Stimulated activated CD4-positive, alpha-beta T cell treated with anti-CD3 and anti-CD28 coated beads, TNF-alpha, amount 100 ng/mL, for 24 hours (primary cell): ENCODE measurements around the gene CAPN1.
"Not testable (repeated sequence)": the region's sequence is repeated elsewhere in the genome, so short reads cannot be mapped to it uniquely, and the experiment has no call there.

Source experiments
- DNase-seq, 3 experiments: peaks; one replicate each; pipeline ENCODE4 v3.0.0-alpha.2; 2020; ENCODE audit warnings: low read depth in 3 of 3

Gene CAPN1

GRCh38 chr11:65181569-65182257, at the start of gene CAPN1:
Gene CAPN1 (plus strand): TSS chr11:65181928. CDS start chr11:65182702, 774 bp downstream.
- peak; percentile 58 to 83 (median 66) for DNase-seq

DNA sequence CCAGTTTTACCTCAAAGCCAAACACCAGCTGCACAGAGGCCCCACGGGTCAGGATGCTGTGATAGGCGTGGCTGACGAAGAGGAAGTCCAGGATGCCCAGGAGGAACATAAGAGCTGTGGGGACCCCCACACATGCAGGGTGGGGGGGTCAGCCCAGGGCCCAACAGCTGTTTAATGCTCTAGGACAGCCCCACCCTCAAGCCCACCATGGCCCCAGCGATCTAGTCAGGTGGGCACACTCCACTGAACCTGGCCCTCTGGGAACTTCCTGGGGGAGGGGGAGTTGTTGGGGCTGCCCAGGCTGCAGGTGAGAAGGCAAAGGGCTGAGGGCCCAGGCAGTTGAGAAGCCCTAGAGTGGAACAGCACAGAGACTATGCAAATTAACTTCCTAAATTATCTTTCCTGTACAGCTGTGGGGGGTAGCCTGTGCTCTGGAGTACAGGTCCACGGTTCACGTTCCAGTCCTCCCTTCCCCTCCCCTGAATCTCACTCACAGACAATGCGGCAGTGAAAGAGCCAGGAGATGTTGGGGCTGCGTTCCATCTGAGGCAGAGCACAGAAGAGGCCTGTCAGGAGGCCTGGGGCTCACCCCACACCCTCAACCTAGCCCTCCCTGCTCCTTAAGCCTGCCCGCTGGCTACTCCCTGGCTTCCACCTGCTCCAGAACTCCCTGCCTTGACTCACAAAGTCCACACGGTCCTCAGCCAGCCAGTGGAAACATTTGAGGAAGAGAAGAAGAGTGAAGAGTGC, 49.3 kb upstream of the CAPN1 start:
- no peak for DNase-seq

- peak in 1 of 3 experiments; percentile 72 for DNase-seq
Measured at GRCh38 chr11:65132988-65133700, 48.6 kb upstream of the CAPN1 start.

GRCh38 chr11:65133724-65134123, 48.0 kb upstream of the CAPN1 start:
- DNase-seq = no peak

- peak; percentile 85 to 91 (median 88) for DNase-seq
Measured at GRCh38 chr11:65134240-65134951, 47.3 kb upstream of the CAPN1 start, which contains the start of gene SYVN1. Gene SYVN1 (minus strand): TSS chr11:65134519. CDS start chr11:65133601, 918 bp downstream.

DNA sequence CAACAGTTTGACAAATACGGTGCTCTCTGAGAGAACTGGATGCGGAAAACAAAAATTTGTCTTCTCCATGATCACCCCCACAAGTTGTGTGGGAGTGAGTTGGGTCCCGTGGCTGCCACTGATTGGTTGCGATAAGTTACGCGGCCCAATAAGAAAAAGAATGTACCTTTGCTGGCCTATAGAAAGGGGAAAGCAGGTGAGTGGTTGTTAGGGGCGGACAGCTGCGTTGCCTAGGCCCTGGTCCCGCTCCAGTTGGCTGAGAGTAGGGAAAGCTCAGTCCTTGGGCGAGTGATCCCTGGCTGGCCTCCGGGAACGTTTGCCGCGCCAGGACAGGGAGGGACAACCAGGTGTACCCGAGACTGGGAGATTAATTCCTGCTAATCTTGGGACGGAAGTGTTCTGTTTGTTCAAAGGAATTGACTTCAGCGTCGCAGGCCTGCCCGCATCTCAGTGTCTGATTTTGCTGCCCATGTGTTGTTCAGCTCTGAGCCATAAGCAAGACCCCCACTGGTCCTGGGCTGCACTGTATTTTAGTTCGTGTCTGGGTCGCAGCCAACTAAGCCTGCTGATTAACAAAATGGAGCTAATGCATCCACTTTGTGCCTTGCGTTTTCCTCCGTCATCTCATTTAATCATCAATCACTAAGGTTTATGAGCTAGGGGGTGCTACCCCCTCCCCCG, 46.6 kb upstream of the CAPN1 start:
- DNase-seq = peak; percentile 62 to 77 (median 76)

DNA sequence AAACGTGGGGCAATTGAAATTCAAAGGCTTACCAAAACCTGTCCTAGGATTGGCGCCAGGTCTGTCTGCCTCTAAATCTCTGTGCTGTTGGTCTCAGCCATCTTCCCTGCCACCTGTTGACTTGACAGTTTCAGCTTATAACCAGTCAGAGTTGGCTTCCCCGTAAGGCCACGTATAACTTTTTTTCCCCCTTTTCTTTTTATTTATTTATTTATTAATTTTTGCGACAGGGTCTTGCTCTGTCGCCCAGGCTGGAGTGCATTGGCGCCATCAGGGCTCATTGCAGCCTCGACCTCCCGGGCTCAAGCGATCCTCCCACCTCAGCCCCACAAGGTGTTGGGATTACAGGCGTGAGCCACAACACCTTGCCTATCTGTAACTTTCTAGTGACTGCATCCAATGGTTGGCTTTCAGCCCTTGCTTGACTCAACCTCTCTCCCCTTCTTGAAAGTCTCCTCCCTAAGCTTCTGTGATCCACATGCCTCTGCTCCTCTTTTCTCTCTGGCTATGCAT, 46.0 kb upstream of the CAPN1 start:
- no peak for DNase-seq

- DNase-seq = no peak
Measured at GRCh38 chr11:65136515-65137096, 45.1 kb upstream of the CAPN1 start.

DNA sequence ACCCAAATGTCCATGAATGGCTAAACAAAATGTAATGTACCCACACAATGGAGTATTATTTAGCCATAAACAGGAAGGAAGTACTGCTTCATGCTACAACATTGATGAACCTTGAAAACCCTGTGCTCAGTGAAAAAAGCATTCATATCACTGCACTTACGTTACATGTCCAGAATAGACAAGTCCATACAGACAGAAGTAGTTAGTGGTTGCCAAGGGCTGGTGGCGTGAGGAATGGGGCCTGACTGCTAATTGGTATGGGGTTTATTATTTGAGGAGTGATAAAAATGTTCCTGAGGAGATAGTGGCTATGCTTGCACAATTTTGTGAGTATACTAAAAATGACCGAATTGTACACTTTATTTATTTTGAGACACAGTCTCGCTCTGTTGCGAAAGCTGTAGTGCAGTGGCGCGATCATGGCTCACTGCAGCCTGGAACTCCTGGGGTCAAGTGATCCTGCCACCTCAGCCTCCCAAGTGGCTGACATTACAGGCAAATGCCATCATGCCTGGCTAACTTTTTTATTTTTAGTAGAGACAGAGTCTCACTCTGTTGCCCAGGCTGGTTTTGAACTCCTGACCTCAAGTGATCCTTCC, 39.7 kb upstream of the CAPN1 start:
- DNase-seq = no peak

- no peak for DNase-seq
Measured at GRCh38 chr11:65147352-65148075, 34.2 kb upstream of the CAPN1 start.

DNA sequence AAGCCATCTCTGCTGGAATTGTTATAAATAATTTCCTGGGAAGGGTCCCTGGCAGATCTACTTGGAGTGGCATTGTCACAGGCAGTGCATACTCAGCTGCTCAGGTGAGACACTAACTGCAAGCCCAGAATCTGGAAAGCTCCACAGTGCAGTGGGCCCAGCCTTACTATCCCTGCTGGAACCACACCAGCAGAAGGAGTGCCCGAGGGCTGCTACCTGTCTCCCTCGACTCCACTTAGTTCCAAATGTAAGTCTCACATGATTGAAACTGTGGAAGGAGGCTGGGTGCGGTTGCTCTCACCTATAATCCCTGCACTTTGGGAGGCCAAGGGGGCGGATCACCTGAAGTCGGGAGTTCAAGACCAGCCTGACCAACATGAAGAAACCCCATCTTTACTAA, 33.1 kb upstream of the CAPN1 start:
- no peak for DNase-seq

DNA sequence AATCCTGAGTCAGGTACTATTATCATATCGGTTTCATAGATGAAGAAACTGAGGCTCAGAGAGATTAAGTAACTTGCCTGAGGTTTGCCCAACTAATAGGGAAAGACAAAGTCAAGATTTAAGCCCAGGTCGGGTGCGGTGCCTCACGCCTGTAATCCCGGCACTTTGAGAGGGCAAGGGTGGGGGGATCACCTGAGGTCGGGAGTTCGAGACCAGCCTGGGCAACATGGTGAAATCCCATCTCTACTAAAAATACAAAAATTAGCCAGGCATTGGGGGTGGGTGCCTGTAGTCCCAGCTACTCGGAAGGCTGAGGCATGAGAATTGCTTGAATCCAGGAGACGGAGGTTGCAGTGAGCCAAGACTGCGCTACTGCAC, 31.6 kb upstream of the CAPN1 start:
- not testable (repeated sequence) for DNase-seq

GRCh38 chr11:65150509-65151299, 31.0 kb upstream of the CAPN1 start:
- no peak for DNase-seq

DNA sequence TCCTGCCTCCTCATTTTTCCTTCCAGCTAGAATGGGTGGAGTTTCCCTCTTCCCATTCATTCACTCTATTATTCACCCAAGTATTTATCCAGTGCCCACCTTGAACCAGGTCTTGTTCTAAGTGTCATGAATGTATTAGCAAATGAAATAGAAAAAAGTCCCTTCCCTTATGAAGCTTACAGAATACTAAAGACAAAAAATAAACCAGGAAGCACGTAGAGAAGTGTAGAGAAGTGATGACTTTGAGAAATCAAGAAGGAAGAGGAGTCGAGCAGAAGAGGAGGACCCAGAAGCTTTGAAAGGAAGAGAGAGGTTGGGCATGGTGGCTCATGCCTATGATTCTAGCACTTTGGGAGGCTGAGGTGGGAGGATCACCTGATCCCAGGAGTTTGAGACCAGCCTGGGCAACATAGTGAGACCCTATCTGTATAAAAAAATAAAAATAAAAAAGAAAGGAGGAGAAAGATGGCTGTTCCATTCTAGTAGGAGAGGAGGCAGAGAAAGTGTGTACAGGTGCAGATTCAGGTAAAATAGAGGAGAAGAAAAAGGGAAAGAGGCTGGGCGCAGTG, 30.3 kb upstream of the CAPN1 start:
- DNase-seq = no peak

DNA sequence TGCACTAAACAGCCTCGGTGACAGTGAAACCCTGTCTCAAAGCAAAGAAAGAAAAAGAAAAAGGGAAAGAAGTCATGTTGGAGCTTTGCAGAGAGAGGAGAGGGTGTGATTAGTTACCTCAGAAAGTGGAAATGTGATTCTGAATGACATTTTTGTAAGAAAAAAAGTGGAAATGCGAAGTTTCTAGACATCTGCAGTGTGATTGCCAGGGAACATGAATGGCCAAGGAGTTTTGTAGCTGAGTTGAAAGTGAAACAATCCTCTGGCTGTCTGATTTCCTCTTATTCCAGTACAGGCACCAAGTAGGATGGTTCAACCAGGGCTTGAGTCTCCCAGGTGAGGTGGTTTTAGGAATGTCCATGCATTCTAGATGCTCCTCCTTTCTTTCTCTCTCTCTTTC, 29.6 kb upstream of the CAPN1 start:
- no peak for DNase-seq

DNA sequence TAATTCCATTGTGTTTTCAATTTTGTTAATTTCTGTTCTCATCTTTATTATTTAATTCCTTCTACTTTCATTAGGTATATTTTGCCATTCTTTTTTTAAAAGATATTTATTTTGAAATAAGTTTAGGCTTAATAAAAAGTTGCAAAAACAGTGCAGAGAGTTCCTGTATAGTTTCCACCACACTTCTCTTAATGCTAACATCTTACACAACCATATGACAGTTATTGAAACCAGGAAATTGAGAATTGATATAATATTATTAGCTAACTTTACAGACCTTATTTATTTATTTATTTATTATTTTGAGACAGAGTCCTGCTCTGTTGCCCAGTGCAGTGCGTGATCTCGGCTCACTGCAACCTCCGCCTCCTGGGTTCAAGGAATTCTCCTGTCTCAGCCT, 25.5 kb upstream of the CAPN1 start:
- no peak for DNase-seq

DNA sequence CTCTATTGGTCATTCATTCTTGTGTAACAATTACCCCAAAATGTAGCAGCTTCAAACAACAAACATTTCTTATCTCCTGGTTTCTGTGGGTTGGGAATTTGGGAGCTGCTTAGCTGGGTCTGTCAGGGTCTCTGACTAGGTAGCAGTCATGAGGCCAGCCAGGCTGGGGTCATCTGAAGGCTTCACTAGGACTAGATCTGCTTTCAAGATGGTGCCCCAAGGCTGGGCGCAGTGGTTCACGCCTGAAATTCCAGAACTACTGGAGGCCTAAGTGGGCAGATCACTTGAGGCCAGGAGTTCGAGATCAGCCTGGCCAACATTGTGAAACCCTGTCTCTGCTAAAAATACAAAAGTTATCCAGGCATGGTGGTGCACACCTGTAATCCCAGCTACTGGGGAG, 24.8 kb upstream of the CAPN1 start:
- DNase-seq = no peak

GRCh38 chr11:65157336-65157735, 24.4 kb upstream of the CAPN1 start:
- DNase-seq = no peak
